ENCODE data around the gene ZDHHC20.

DNA sequence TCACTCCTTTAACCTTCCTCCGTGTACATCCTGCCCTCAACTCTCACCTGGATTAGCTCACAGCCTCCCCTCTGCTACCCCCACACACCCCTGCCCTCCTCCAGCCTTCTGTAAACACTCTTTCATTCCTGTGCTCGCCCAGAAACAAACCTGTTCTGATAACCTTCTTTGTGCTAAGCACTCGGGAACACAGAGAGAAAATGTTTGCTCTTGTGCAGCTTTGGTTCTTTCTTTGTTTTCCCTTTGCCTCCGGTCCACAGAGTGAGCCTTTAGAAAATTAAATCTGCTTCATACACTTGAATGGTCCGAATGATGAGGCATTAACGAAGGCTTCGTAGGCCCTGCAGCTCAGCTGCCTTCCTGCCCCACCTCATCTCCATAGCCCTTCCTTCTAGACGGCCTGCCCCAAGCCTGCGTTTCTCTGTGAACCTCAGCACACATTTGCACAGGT is 6.6 kb upstream of the ZDHHC20 start:
- no peak for TF ChIP-seq POLR2A (IDR thresholded peaks at IDR 0.05)
- TF ChIP-seq POLR2AphosphoS5 (IDR thresholded peaks at IDR 0.05), result no peak
